AG09309 (cell line): ENCODE data around the gene NENF.

Experiments
- DNase-seq: peaks from one replicate; pipeline ENCODE4 v3.0.0-alpha.2; 2010; ENCODE audit warnings: low read depth
- H3K4me3 ChIP-seq: 2 replicates; pipeline ENCODE4 v1.5.1; 2011; ENCODE audit warnings: mild to moderate bottlenecking, low read depth, low read length, moderate library complexity; ENCODE audit not compliant: control insufficient read depth
- TF ChIP-seq, protein P1 (sequence below): IDR thresholded peaks from 2 replicates; pipeline ENCODE4 v1.5.1; 2011; ENCODE audit warnings: mild to moderate bottlenecking, low read depth, low read length, inconsistent platforms; ENCODE audit not compliant: insufficient read depth, control insufficient read depth; ENCODE audit errors: missing control alignments

Gene NENF

DNA sequence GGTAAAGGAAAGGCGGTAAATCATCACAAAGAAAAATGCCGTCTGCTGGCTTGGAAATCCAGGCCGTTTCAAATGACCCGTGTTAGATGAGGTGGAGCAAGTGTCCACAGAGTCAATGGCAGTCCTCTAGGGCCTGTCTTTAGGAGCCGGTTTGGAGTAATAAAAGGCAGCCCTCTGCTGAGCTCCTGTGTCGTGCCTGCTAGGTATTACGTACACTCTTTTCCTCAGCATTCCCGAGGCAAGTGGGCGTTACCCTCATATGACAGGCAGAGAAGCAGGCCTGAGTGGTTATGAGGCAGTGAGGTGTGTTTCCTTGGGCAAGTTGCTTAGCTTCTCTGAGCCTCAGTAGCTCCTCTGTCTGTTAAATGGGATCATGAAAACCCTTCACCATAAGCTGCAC, 7.7 kb downstream of the NENF start:
- DNase-seq: no peak
- TF ChIP-seq, protein P1, sequence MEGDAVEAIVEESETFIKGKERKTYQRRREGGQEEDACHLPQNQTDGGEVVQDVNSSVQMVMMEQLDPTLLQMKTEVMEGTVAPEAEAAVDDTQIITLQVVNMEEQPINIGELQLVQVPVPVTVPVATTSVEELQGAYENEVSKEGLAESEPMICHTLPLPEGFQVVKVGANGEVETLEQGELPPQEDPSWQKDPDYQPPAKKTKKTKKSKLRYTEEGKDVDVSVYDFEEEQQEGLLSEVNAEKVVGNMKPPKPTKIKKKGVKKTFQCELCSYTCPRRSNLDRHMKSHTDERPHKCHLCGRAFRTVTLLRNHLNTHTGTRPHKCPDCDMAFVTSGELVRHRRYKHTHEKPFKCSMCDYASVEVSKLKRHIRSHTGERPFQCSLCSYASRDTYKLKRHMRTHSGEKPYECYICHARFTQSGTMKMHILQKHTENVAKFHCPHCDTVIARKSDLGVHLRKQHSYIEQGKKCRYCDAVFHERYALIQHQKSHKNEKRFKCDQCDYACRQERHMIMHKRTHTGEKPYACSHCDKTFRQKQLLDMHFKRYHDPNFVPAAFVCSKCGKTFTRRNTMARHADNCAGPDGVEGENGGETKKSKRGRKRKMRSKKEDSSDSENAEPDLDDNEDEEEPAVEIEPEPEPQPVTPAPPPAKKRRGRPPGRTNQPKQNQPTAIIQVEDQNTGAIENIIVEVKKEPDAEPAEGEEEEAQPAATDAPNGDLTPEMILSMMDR: no peak
- no peak overlapping the region for H3K4me3 ChIP-seq

DNA sequence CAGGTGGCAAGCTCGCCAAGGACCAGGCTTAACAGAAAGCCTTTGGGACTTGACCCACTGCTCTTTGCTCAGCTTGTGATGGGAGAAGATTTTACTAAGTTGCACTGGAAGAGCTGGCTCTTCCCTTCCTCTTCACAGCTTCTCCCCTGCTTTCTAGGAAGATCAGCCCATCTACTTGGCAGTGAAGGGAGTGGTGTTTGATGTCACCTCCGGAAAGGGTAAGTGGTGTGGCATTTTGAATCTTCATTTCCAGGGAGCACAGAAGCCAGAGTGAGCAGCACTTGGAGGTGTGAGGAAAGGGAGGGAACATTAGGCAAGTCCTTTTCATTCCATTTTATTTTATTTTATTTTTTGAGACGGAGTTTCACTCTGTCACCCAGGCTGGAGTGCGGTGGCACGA, 9.7 kb downstream of the NENF start:
- TF ChIP-seq, protein P1: no peak
- H3K4me3 ChIP-seq: no peak overlapping the region
- DNase-seq: no peak

DNA sequence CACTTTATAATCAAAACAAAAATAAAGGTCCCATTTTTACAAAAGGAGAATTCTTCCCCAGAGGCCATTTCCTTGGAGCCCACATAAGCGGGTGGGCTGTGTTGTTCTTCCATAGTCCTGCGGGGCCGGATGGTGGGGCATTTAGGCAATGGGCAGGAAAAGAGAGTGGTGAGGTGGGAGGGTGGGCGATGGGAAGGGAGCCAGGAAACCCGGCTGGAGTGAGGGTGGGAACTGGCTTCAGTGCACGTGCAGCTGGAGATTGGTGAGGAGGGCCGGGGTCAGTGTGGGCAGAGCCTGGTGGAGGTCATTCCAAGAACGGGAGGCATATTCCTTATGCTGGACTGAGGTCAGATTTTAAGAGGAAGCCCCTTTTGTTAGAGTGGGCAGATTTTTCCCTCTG, 13.6 kb downstream of the NENF start:
- no peak for DNase-seq
- TF ChIP-seq, protein P1: no peak

DNA sequence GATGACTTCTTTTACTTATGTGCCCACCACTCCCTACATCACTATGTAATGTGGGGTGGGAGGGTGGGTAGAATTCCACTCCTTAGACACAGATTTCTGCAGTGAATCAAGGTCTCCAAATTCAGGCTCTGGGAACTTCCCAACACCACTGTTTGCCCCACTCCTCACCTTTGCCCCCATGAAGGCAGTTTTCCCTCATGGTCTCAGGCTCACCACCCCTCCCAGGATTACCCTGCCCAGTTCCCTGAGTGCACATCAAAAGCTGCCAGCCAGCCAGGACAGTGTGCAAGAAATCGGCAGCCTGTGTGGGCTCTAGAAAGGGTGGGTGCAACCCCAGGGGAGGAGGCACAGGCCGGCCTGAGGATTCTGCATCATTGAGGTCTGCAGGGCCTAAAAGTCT, 14.8 kb downstream of the NENF start:
- no peak overlapping the region for H3K4me3 ChIP-seq
- DNase-seq: no peak
- TF ChIP-seq, protein P1: no peak

More for the DNA sequence above, 13.6 kb downstream of the NENF start:
- H3K4me3 ChIP-seq: no peak overlapping the region

DNA sequence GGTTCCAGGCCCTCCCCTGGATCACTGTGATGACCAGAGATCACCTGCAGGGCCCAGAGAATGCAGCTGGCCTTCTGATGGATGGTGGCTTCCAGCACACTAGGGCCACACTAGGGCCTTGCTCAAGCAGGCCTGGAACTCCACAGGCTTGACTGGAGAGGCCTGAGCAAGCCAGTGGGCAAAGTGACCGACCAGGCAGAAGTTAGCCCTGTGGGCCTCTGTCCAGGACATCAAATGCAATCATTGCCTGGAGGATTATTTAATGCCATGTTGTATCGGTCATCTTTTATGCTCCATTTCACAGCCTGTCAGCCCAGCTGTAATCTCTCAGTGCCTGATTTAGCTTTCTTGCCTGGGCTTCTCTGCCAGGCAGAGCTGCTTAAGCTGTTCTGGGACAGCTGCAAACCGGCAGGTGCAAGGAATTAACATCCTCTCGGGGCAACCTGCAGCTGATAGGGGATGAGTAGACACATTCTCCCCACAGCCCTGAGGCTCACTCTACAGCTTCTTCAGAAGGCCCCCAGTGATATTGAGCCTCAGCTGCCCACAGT, 17.7 kb downstream of the NENF start:
- DNase-seq: peak; percentile 17

DNA sequence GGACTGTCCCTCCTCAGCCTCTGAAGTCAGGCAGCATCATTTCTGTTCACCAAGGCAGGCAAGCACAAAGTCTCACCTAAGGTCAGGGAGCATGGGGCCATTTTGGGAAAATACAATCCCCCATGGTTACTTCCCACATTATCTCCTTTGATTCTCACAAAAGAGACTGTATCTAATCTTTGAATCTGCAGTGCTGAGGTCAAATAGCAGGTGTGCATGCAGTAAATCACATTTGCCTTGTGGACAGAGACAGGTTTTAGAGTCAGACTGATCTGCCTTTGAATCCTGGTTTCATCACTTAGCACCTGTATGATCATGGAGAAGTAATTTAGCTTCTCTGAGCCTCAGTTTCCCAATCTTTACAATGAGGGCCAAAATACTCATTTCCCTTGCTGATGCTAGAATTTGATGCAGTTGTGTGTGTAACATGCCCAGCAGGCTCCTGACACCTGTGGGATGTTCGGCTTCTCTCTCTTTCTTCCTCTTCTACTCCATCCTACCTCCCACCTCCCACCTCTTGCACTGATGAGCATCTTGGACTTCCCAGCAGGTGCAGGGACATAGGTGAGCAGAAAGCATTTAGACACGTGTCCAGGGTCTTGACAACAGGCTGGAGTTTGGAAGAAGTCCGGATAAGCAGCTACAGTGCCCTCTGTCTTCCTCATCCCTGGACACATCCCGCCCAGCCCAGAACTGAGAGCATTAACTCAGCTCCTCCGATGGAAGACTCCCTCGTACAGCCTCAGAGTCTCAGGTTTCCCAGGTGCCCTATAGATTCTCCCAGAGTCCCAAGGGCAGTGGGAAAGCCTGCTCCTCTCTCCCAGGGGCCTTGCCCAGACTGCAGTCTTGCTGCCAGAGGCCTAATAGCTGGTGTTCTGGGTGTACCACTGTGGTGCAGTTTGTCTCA, 18.9 kb downstream of the NENF start:
- H3K4me3 ChIP-seq: no peak overlapping the region
- TF ChIP-seq, protein P1: no peak
- DNase-seq: no peak

More for the DNA sequence above, 17.7 kb downstream of the NENF start:
- H3K4me3 ChIP-seq: no peak overlapping the region
- TF ChIP-seq, protein P1: no peak
